Astrocyte of the spinal cord (primary cell): ENCODE data around the gene PRDM15.

Experiments
- DNase-seq: peaks from one replicate; pipeline ENCODE4 v3.0.0; 2011; ENCODE audit warnings: low read depth, low spot score
- H3K4me3 ChIP-seq: 2 replicates; pipeline ENCODE4 v1.5.1; 2011; ENCODE audit warnings: low read depth, mild to moderate bottlenecking, low read length, moderate library complexity
- in situ Hi-C: cut with HindIII; loops from 2 replicates; pipeline ENCODE4 v1.10.0; 2017; ENCODE audit warnings: low sequenced_read_pairs
- TF ChIP-seq, protein P1 (sequence below): IDR thresholded peaks from 2 replicates; pipeline ENCODE4 v1.5.1; 2012; ENCODE audit warnings: low read depth, mild to moderate bottlenecking, low read length, inconsistent platforms

Gene PRDM15

GRCh38 chr21:41781050-41781410 is 98.1 kb downstream of the PRDM15 start:
- in situ Hi-C loops, result no loop called here
- DNase-seq, result no peak
- no peak overlapping the region for H3K4me3 ChIP-seq
- TF ChIP-seq, protein P1, sequence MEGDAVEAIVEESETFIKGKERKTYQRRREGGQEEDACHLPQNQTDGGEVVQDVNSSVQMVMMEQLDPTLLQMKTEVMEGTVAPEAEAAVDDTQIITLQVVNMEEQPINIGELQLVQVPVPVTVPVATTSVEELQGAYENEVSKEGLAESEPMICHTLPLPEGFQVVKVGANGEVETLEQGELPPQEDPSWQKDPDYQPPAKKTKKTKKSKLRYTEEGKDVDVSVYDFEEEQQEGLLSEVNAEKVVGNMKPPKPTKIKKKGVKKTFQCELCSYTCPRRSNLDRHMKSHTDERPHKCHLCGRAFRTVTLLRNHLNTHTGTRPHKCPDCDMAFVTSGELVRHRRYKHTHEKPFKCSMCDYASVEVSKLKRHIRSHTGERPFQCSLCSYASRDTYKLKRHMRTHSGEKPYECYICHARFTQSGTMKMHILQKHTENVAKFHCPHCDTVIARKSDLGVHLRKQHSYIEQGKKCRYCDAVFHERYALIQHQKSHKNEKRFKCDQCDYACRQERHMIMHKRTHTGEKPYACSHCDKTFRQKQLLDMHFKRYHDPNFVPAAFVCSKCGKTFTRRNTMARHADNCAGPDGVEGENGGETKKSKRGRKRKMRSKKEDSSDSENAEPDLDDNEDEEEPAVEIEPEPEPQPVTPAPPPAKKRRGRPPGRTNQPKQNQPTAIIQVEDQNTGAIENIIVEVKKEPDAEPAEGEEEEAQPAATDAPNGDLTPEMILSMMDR, result no peak

DNA sequence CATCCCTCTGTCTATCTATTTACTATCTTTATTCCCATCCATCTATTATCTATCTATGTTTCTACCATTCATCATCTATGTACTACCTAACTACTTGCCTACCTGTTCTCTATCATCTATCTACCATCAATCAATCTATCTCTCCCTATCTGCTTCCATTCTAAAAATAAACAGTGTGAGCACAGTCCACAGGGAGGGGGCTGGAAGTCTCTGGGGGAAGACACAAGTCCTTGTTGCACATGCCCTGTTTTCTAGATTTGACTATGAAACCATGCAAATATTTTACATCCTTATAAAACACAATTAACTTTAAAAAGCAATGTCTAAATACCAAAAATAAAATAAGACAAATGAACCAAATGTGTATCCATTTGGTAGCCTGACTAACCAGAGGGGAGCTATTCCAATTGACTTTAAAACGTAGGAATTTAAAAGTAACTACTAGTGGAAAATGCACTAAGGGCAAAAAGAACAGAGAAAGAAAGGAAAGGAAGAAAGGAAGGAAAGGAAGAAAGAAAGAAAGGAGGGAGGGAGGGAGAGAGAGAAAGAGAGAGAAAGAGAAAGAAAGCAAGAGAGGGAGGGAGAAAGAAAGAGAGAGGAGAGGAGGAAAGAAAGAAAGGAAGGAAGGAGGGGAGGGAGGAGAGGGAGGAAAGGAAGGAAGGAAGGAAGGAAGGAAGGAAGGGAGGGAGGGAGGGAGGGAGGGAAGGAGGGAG is 98.7 kb downstream of the PRDM15 start:
- in situ Hi-C loops, result no loop called here
- H3K4me3 ChIP-seq, result no peak overlapping the region
- TF ChIP-seq, protein P1, result no peak
- no peak for DNase-seq

DNA sequence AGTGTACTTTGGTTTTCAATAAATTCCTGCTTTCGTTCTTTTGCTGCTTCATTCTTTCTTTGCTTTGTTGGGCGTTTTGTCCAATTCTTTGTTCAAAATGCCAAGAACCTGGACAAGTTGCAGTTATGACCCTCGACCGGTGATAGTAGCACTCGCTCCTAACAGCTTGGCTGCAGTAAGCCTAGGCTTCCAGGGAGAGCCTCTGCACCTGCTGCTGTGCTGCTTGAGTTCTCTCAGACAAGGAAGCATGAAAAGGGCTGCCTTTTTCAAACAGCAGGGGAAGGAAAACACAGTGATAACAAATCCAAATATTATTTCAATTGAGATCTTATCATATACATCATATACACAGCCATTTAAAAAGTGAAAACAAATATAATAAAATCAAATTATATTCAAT is 99.5 kb downstream of the PRDM15 start:
- TF ChIP-seq, protein P1, result no peak
- in situ Hi-C loops, result no loop called here
- no peak for DNase-seq
- no peak overlapping the region for H3K4me3 ChIP-seq

- DNase-seq, result no peak
- TF ChIP-seq, protein P1, result no peak
- in situ Hi-C loops, result no loop called here
- H3K4me3 ChIP-seq, result no peak overlapping the region
Measured at GRCh38 chr21:41778930-41779600, 100.1 kb downstream of the PRDM15 start.

- peak; percentile 72 for DNase-seq
- TF ChIP-seq, protein P1, result peak; percentile 81
- no peak overlapping the region for H3K4me3 ChIP-seq
- in situ Hi-C loops, result no loop called here
Measured at GRCh38 chr21:41777951-41778815, 101.0 kb downstream of the PRDM15 start.

DNA sequence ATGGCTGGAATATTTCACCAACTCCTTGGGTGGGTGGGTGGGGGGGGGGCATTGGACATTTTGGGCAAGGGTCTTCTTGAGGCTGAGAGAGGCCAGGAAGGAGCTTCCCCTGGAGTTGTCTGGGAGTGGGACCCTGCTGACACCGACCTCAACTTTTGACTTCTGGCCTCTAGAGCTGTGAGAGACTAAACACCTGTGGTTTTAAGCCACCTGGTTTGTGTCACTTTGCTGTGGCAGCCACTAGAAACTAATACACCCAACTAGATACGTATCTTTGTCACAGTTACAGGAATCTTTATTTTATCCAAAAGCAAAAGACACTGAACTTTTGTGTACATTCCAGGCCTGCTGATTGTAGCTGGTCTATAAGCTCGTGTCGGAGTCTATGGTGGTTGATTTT is 102.4 kb downstream of the PRDM15 start:
- TF ChIP-seq, protein P1, result no peak
- in situ Hi-C loops, result no loop called here
- DNase-seq, result no peak
- H3K4me3 ChIP-seq, result no peak overlapping the region
